IgD-negative memory B cell (primary cell): ENCODE results near the gene MBD3L2. TPM values are rescaled to one million over a fixed set of nuclear protein-coding genes. Genes with fewer than 3 reads are reported as not detected.
"Not testable (repeated sequence)": the region's sequence is repeated elsewhere in the genome, so short reads cannot be mapped to it uniquely, and the experiment has no call there.

Source experiments
- H3K27ac Mint-ChIP-seq, 3 donors: one replicate each; pipeline ENCODE4 v1.8.0; 2020 to 2022; ENCODE audit warnings: mild to moderate bottlenecking in 3 of 3, mixed read lengths in 3 of 3, moderate library complexity in 1 of 3
- H3K27me3 Mint-ChIP-seq: one replicate; pipeline ENCODE4 v1.8.0; 2021; ENCODE audit warnings: mixed read lengths
- H3K36me3 Mint-ChIP-seq: one replicate; pipeline ENCODE4 v1.8.0; 2020; ENCODE audit warnings: mild to moderate bottlenecking, mixed read lengths
- H3K4me1 Mint-ChIP-seq, 3 donors: one replicate each; pipeline ENCODE4 v1.8.0; 2020 to 2022; ENCODE audit warnings: mixed read lengths in 3 of 3, mild to moderate bottlenecking in 1 of 3
- H3K4me3 Mint-ChIP-seq, 4 donors: one replicate each; pipeline ENCODE4 v1.8.0; 2020 to 2022; ENCODE audit warnings: mild to moderate bottlenecking in 4 of 4, mixed read lengths in 4 of 4, moderate library complexity in 3 of 4
- H3K9me3 Mint-ChIP-seq, 3 donors: one replicate each; pipeline ENCODE4 v1.8.0; 2020 to 2021; ENCODE audit warnings: mixed read lengths in 3 of 3, mild to moderate bottlenecking in 1 of 3
- polyA plus RNA-seq: library from polyadenylated mRNA; unstranded; fragments of 300-500 nt; fragmentation: Illumina TruSeq; gene quantifications from one replicate; pipeline ENCODE4 v1.2.3, GENCODE V29; 2021

The MBD3L2 gene
- polyA plus RNA-seq, 1 donor from 2014 or later = not detected

DNA sequence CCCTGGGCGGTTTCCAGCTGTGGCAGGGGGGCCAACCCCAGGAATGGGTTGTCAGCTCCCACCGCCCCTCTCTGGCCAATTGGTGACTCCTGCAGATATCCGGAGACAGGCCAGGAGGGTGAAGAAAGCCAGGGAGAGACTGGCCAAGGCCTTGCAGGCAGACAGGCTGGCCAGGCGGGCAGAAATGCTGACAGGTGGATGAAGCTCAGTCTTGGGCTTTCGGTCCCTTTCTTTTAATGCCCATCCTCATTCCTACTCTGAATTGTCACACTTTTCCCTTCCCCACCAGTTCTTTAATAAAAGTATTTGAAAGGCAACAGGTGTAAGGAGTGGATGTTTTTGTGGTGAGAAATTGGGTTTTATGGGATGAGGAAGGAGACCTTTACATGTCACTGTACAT lies 2.3 kb downstream of the MBD3L2 start:
- not testable (repeated sequence) for H3K4me1 Mint-ChIP-seq, H3K9me3 Mint-ChIP-seq, H3K36me3 Mint-ChIP-seq, H3K27ac Mint-ChIP-seq, H3K27me3 Mint-ChIP-seq, H3K4me3 Mint-ChIP-seq

DNA sequence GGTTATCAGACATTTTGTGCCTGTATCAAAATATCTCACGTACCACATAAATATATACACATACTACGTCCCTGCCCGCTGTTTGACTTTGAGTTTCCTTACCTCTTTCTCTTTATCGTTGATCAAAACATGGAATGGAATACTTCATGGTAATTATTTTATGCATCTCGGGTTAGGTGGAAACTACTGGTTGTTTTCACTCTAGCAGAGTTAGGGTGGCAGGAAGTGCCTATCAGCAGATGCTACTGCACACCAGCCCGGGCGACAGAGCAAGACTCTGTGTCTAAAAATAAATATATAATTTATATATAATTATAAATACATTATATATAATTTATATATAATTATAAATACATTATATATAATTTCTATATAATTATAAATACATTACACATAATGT lies 3.8 kb downstream of the MBD3L2 start:
- H3K27ac Mint-ChIP-seq, H3K36me3 Mint-ChIP-seq, H3K4me3 Mint-ChIP-seq, H3K9me3 Mint-ChIP-seq, H3K27me3 Mint-ChIP-seq, H3K4me1 Mint-ChIP-seq: not testable (repeated sequence)

DNA sequence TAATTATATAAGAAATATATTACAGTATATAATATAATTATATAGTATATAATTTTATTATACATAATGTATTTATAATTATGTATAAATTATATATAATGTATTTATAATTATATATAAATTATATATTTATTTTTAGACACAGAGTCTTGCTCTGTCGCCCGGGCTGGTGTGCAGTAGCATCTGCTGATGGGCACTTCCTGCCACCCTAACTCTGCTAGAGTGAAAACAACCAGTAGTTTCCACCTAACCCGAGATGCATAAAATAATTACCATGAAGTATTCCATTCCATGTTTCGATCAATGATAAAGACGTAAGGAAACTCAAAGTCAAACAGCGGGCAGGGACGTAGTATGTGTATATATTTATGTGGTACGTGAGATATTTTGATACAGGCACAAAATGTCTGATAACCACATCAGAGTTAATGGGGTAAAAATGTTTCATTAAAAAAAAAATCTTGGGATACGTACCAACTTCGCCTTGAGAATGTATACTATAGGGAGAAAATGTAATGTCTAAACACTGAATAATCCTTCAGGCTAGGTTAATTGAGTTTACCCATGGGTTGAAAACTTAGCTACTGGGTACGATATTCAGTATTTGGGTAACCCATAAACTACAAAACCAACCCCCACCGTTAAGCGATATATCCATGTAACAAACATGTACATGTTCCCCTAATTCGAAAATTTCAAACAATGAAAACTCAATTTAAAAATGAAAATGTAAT lies 5.7 kb downstream of the MBD3L2 start:
- H3K4me3 Mint-ChIP-seq, H3K9me3 Mint-ChIP-seq, H3K27ac Mint-ChIP-seq, H3K36me3 Mint-ChIP-seq, H3K4me1 Mint-ChIP-seq, H3K27me3 Mint-ChIP-seq: not testable (repeated sequence)

DNA sequence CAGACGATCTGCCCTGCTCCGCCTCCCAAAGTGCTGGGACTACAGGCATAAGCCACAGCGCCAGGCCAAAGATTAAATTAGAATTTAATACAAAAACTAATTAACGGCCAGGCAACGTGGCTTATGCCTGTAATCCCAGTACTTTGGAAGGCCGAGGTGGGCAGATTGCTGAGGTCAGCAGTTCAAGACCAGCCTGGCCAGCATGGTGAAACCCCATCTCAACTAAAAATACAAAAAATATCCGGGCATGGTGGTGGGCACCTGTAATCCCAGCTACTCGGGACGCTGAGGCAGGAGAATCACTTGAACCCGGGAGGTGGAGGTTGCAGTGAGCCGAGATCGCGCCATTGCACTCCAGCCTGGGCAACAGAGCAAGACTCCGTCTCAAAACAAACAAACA lies 6.6 kb downstream of the MBD3L2 start:
- H3K9me3 Mint-ChIP-seq, H3K4me3 Mint-ChIP-seq, H3K36me3 Mint-ChIP-seq, H3K4me1 Mint-ChIP-seq, H3K27ac Mint-ChIP-seq, H3K27me3 Mint-ChIP-seq: not testable (repeated sequence)

DNA sequence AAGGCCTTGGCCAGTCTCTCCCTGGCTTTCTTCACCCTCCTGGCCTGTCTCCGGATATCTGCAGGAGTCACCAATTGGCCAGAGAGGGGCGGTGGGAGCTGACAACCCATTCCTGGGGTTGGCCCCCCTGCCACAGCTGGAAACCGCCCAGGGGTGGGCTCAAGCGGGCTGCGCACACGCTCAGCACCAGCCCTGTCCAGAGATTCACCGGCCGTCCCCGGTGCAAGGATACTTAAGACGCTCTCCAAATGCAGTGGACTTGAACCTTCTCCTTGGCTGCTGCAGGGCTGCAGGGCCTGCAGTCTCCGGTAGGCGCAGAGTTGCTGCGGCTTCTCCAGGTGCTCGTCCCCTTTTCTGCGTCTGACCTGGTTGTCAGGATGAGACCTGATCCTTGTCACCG lies 7.2 kb downstream of the MBD3L2 start:
- H3K9me3 Mint-ChIP-seq, H3K4me3 Mint-ChIP-seq, H3K27me3 Mint-ChIP-seq, H3K4me1 Mint-ChIP-seq, H3K27ac Mint-ChIP-seq, H3K36me3 Mint-ChIP-seq: not testable (repeated sequence)

- not testable (repeated sequence) for H3K4me3 Mint-ChIP-seq, H3K4me1 Mint-ChIP-seq, H3K27me3 Mint-ChIP-seq
Measured at GRCh38 chr19:7058576-7058975, 9.5 kb downstream of the MBD3L2 start, which contains the start of gene MBD3L3. TSS of gene MBD3L3 (minus strand) at chr19:7058676. CDS start at chr19:7058605, 71 bp downstream.

GRCh38 chr19:7059977-7060376 lies 10.9 kb downstream of the MBD3L2 start:
- H3K9me3 Mint-ChIP-seq, H3K27me3 Mint-ChIP-seq, H3K27ac Mint-ChIP-seq, H3K4me3 Mint-ChIP-seq, H3K4me1 Mint-ChIP-seq, H3K36me3 Mint-ChIP-seq: not testable (repeated sequence)

More at GRCh38 chr19:7058576-7058975, 9.5 kb downstream of the MBD3L2 start, which contains the start of gene MBD3L3:
- H3K9me3 Mint-ChIP-seq, H3K36me3 Mint-ChIP-seq, H3K27ac Mint-ChIP-seq: not testable (repeated sequence)

- H3K9me3 Mint-ChIP-seq = no peaks in the 10 kb centered on the region
- no peaks in the 10 kb centered on the region for H3K36me3 Mint-ChIP-seq
- H3K27me3 Mint-ChIP-seq = peaks cover 2% of the 10 kb centered on the region
- H3K27ac Mint-ChIP-seq = no peak overlapping the region
- no peaks in the 10 kb centered on the region for H3K4me1 Mint-ChIP-seq
- no peak overlapping the region for H3K4me3 Mint-ChIP-seq
Measured at GRCh38 chr19:7063339-7063738, 14.2 kb downstream of the MBD3L2 start.

- Mint-ChIP-seq H3K36me3 (no peaks in the 10 kb centered on the region), H3K27me3 (peaks cover 2% of the 10 kb centered on the region), H3K9me3 (no peaks in the 10 kb centered on the region), H3K27ac (no peak overlapping the region), H3K4me1 (peaks cover 0 to under 1% (median under 1%) of the 10 kb centered on the region in 3 donors), H3K4me3 (peak overlapping the region in 1 of 4 donors; percentile 48)
Measured at GRCh38 chr19:7063764-7064418, 14.8 kb downstream of the MBD3L2 start.

GRCh38 chr19:7067122-7067521 lies 18.0 kb downstream of the MBD3L2 start:
- H3K4me3 Mint-ChIP-seq = peak overlapping the region in 1 of 4 donors; percentile 63
- not testable (repeated sequence) for H3K27ac Mint-ChIP-seq, H3K4me1 Mint-ChIP-seq, H3K27me3 Mint-ChIP-seq, H3K9me3 Mint-ChIP-seq, H3K36me3 Mint-ChIP-seq

GRCh38 chr19:7067716-7068115 lies 18.6 kb downstream of the MBD3L2 start:
- Mint-ChIP-seq H3K9me3 (no peaks in the 10 kb centered on the region), H3K4me1 (peaks cover 3 to 9% (median 5%) of the 10 kb centered on the region in 3 donors), H3K4me3 (peak overlapping the region in 1 of 4 donors; percentile 63), H3K27ac (no peak overlapping the region), H3K36me3 (peaks cover 9% of the 10 kb centered on the region), H3K27me3 (peaks cover 2% of the 10 kb centered on the region)

GRCh38 chr19:7068599-7068998 lies 19.5 kb downstream of the MBD3L2 start:
- Mint-ChIP-seq H3K4me1 (peaks cover 3 to 9% (median 5%) of the 10 kb centered on the region in 3 donors), H3K27me3 (peaks cover 2% of the 10 kb centered on the region), H3K4me3 (peak overlapping the region; percentile 92 to 98 (median 95)), H3K36me3 (peaks cover 10% of the 10 kb centered on the region), H3K9me3 (no peaks in the 10 kb centered on the region), H3K27ac (peak overlapping the region in 2 of 3 donors; percentile 63 to 86)

GRCh38 chr19:7069042-7069903 lies 20.2 kb downstream of the MBD3L2 start, which contains the start of gene ZNF557:
TSS of gene ZNF557 (plus strand) at chr19:7069703. CDS start at chr19:7075075, 5,372 bp downstream.
- H3K27ac Mint-ChIP-seq = peak within 1 kb of the TSS; percentile 63 to 97 (median 86)
- H3K4me1 Mint-ChIP-seq = peaks cover 3 to 9% (median 5%) of the 10 kb centered on the region in 3 donors
- H3K27me3 Mint-ChIP-seq = peaks cover 2% of the 10 kb centered on the region
- peak within 1 kb of the TSS; percentile 92 to 98 (median 95) for H3K4me3 Mint-ChIP-seq
- H3K36me3 Mint-ChIP-seq = peaks cover 12% of the 10 kb centered on the region
- H3K9me3 Mint-ChIP-seq = no peaks in the 10 kb centered on the region

GRCh38 chr19:7069904-7070226 lies 20.7 kb downstream of the MBD3L2 start:
- H3K36me3 Mint-ChIP-seq = peaks cover 14% of the 10 kb centered on the region
- no peaks in the 10 kb centered on the region for H3K27me3 Mint-ChIP-seq
- H3K4me3 Mint-ChIP-seq = peak overlapping the region; percentile 92 to 98 (median 95)
- peak overlapping the region; percentile 63 to 97 (median 86) for H3K27ac Mint-ChIP-seq
- peaks cover 3 to 9% (median 5%) of the 10 kb centered on the region in 3 donors for H3K4me1 Mint-ChIP-seq
- no peaks in the 10 kb centered on the region for H3K9me3 Mint-ChIP-seq

DNA sequence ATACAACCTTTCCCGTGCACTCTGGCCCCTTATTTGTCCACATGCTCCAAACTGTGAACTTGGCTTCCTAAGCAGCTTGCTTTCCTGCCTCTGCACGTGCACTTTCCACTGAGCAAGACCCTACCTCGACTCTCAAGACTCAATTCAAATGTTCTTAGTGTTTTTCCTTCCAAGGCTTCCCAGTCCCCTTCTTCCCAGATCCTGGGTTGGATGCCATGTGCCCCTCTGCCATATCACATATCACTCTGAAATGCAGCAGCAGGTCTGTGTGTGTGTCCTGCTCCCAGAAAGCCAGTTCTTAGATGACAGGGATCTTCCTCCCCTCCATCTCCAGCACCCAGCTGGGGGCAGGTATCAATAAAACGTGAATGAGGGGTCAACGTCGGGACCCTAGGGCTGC lies 23.4 kb downstream of the MBD3L2 start:
- H3K4me1 Mint-ChIP-seq = peaks cover 3 to 9% (median 5%) of the 10 kb centered on the region in 3 donors
- H3K9me3 Mint-ChIP-seq = peaks cover 0 to 2% (median 1%) of the 10 kb centered on the region in 3 donors
- no peaks in the 10 kb centered on the region for H3K27me3 Mint-ChIP-seq
- no peak overlapping the region for H3K27ac Mint-ChIP-seq
- peak overlapping the region in 3 of 4 donors; percentile 29 to 65 (median 36) for H3K4me3 Mint-ChIP-seq
- H3K36me3 Mint-ChIP-seq = peaks cover 30% of the 10 kb centered on the region
